ENCODE data around the gene CHMP2A. TPM values are rescaled to one million over a fixed set of nuclear protein-coding genes. Genes with fewer than 3 reads are reported as not detected.

CHMP2A gene
- total and polyA plus RNA-seq, 2 of the 13 experiments (the other 11 are each of a cell fraction or from before 2014, with no cell fraction given), result 49.7 to 55.0 TPM

DNA sequence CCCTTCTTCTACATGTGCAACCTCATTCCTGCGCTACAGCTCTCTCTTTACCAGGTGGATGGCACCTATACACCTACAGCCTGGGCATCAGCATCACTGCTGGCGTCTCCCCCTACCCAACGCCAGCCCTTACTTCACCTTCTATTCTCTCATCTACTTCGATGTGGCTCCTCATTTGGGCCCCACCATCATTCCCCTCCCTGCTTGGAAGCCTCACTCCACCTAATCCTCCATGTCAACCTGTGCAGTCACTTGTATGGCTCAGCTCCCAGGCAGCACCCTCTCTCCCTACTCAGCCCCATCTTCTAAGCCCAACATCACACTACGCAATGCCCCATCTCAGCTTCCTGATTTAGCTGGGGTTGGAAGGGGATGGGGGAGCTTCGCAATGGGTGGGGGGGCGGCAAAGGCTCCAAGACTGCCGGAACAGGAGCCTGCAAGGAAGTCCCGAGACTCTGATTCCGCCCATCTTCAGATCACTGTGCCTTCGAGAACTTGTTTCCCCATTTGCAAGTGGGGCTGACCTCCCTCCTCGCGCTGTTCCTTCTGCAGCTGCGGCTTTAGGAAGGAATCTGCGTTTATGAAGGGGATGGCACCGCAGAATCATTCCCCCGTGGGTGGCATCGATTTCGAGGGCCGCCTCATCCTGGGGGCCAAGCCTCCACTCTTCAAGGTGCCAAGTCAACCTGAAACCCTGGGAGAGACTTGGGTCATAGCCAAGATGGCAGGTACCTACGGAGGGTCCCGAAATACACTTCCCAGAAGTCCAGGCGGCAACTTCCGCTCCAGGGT lies 17.3 kb upstream of the CHMP2A start (continued):
- TF ChIP-seq, protein P1, sequence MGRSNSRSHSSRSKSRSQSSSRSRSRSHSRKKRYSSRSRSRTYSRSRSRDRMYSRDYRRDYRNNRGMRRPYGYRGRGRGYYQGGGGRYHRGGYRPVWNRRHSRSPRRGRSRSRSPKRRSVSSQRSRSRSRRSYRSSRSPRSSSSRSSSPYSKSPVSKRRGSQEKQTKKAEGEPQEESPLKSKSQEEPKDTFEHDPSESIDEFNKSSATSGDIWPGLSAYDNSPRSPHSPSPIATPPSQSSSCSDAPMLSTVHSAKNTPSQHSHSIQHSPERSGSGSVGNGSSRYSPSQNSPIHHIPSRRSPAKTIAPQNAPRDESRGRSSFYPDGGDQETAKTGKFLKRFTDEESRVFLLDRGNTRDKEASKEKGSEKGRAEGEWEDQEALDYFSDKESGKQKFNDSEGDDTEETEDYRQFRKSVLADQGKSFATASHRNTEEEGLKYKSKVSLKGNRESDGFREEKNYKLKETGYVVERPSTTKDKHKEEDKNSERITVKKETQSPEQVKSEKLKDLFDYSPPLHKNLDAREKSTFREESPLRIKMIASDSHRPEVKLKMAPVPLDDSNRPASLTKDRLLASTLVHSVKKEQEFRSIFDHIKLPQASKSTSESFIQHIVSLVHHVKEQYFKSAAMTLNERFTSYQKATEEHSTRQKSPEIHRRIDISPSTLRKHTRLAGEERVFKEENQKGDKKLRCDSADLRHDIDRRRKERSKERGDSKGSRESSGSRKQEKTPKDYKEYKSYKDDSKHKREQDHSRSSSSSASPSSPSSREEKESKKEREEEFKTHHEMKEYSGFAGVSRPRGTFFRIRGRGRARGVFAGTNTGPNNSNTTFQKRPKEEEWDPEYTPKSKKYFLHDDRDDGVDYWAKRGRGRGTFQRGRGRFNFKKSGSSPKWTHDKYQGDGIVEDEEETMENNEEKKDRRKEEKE (IDR thresholded peaks at IDR 0.05), result no peak
- TF ChIP-seq ZNF546 (CRISPR knock-in tag; conservative IDR thresholded peaks at IDR 0.05) (no peak), KDM6A (CRISPR knock-in tag; IDR thresholded peaks at IDR 0.05; ENCODE audit: low read depth) (no peak), MEIS2 (CRISPR knock-in tag; IDR thresholded peaks at IDR 0.05) (no peak)

DNA sequence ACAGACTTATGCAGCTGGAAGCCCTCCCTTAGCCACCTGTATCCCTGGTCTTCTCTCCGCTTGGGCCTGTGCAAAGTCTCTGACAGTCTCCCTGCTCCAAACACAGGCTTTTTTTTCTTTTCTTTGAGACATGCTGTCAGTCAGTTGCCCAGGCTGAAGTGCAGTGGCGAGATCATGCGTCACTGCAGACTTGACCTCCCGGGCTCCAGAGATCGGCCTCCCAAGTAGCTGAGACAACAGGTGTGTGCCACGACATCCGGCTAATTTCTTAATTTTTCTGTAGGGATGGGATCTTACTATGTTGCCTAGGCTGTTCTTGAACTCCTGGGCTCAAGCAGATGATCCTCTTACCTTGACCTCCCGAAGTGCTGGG lies 16.7 kb upstream of the CHMP2A start:
- DNase-seq (ENCODE audit: low spot score), result no peak
- Histone ChIP-seq H4K20me1 (ENCODE audit: insufficient read depth, low read length) (no peaks in the 10 kb centered on the region), H3K36me3 (replicated peaks in 1 of 2; ENCODE audit: control insufficient read depth in 1 of 2, insufficient read depth in 2 of 2, low read length in 2 of 2) (no peaks in the 10 kb centered on the region; a peak in 2 of 5 replicates), H3K4me1 (ENCODE audit: insufficient read depth, low read length) (peaks cover 30% of the 10 kb centered on the region), H3K9me3 (ENCODE audit: low read length) (no peaks in the 10 kb centered on the region), H3K4me2 (ENCODE audit: low read depth, low read length) (no peak overlapping the region), H3K27ac (ENCODE audit: extremely low read length, insufficient read depth, low read length) (no peak overlapping the region), H3K4me3 (replicated peaks in 1 of 3; ENCODE audit: insufficient read depth in 1 of 3, low read depth in 2 of 3, low read length in 3 of 3) (no peak overlapping the region), H3K79me2 (ENCODE audit: insufficient read depth, low read length) (peaks cover 4% of the 10 kb centered on the region), H2AFZ (ENCODE audit: low read length) (no peak overlapping the region), H3K27me3 (ENCODE audit: control insufficient read depth in 1 of 2, insufficient read depth in 2 of 2, low read length in 2 of 2) (no peaks in the 10 kb centered on the region), H3K9ac (ENCODE audit: insufficient read depth, low read depth, low read length) (no peak overlapping the region)
- no TSS peak for BruUV-seq (replicated peaks)
- in situ Hi-C loops (cut with HindIII; ENCODE audit: extremely low pct_ligation_motif_present, low pct_unique_long_range_greater_than_20kb), result no loop called here
- POLR2A ChIA-PET, result interaction anchor here (3.0 kb wide), 1 partner anchor 12 kb away, joined by 36 read pairs; the partner anchor contains the start of gene UBE2M
- 99% methylated on average over 8 of the region's 8 CpGs for WGBS (ENCODE audit: low lambda C conversion rate)
- CTCF ChIA-PET (ENCODE audit: low intra/inter-chr PET ratio, low total read pairs), result no interaction called here
- TF ChIP-seq STAG1 (CRISPR knock-in tag; IDR thresholded peaks at IDR 0.05) (no peak), ATRX (CRISPR knock-in tag; IDR thresholded peaks at IDR 0.05; ENCODE audit: borderline replicate concordance) (no peak), TBX2 (CRISPR knock-in tag; IDR thresholded peaks at IDR 0.05; ENCODE audit: borderline replicate concordance) (no peak), RBAK (CRISPR knock-in tag; IDR thresholded peaks at IDR 0.05) (no peak), ZNF17 (CRISPR knock-in tag; IDR thresholded peaks at IDR 0.05) (no peak), TSC22D2 (CRISPR knock-in tag; IDR thresholded peaks at IDR 0.05; ENCODE audit: borderline replicate concordance) (no peak), NFKBIZ (CRISPR knock-in tag; IDR thresholded peaks at IDR 0.05) (no peak)
- TF ChIP-seq, protein P2, sequence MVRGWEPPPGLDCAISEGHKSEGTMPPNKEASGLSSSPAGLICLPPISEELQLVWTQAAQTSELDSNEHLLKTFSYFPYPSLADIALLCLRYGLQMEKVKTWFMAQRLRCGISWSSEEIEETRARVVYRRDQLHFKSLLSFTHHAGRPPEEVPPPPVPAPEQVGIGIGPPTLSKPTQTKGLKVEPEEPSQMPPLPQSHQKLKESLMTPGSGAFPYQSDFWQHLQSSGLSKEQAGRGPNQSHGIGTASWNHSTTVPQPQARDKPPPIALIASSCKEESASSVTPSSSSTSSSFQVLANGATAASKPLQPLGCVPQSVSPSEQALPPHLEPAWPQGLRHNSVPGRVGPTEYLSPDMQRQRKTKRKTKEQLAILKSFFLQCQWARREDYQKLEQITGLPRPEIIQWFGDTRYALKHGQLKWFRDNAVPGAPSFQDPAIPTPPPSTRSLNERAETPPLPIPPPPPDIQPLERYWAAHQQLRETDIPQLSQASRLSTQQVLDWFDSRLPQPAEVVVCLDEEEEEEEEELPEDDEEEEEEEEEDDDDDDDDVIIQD (CRISPR knock-in tag; IDR thresholded peaks at IDR 0.05; ENCODE audit: low read depth), result no peak
- TF ChIP-seq, protein P3, sequence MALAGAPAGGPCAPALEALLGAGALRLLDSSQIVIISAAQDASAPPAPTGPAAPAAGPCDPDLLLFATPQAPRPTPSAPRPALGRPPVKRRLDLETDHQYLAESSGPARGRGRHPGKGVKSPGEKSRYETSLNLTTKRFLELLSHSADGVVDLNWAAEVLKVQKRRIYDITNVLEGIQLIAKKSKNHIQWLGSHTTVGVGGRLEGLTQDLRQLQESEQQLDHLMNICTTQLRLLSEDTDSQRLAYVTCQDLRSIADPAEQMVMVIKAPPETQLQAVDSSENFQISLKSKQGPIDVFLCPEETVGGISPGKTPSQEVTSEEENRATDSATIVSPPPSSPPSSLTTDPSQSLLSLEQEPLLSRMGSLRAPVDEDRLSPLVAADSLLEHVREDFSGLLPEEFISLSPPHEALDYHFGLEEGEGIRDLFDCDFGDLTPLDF (CRISPR knock-in tag; IDR thresholded peaks at IDR 0.05), result no peak
- no peak for FAIRE-seq
- no peak for ATAC-seq
- intact Hi-C loops (cut with micrococcal nuclease; ENCODE audit: unreplicated experiment), result no loop called here
